ENCODE data around the gene RBP7.

RBP7 gene

GRCh38 chr1:10031461-10031860 lies 34.4 kb downstream of the RBP7 start:
- DNase-seq (ENCODE audit: low read depth), result no peak

GRCh38 chr1:10032590-10033358 lies 35.7 kb downstream of the RBP7 start, which contains the start of gene UBE4B:
Gene UBE4B, plus strand, starts transcription at chr1:10032958. Its CDS starts 713 bp downstream, at chr1:10033671.
- DNase-seq (ENCODE audit: low read depth), result peak; percentile 98

GRCh38 chr1:10033359-10033845 lies 36.4 kb downstream of the RBP7 start:
- DNase-seq (ENCODE audit: low read depth), result no peak

- no peak for DNase-seq (ENCODE audit: low read depth)
These were observed 45.7 kb downstream of the RBP7 start for GRCh38 chr1:10042746-10043145.

GRCh38 chr1:10045480-10046355 lies 48.7 kb downstream of the RBP7 start:
- DNase-seq (ENCODE audit: low read depth), result no peak

GRCh38 chr1:10046356-10047085 lies 49.5 kb downstream of the RBP7 start:
- DNase-seq (ENCODE audit: low read depth), result no peak

GRCh38 chr1:10048601-10049000 lies 51.6 kb downstream of the RBP7 start:
- no peak for DNase-seq (ENCODE audit: low read depth)

GRCh38 chr1:10050611-10051010 lies 53.6 kb downstream of the RBP7 start:
- DNase-seq (ENCODE audit: low read depth), result no peak

- DNase-seq (ENCODE audit: low read depth), result no peak
These were observed 54.6 kb downstream of the RBP7 start for GRCh38 chr1:10051656-10052055.

GRCh38 chr1:10052347-10052746 lies 55.3 kb downstream of the RBP7 start:
- no peak for DNase-seq (ENCODE audit: low read depth)

GRCh38 chr1:10054465-10054864 lies 57.4 kb downstream of the RBP7 start:
- DNase-seq (ENCODE audit: low read depth), result no peak

GRCh38 chr1:10056599-10056987 lies 59.6 kb downstream of the RBP7 start:
- DNase-seq (ENCODE audit: low read depth), result no peak

GRCh38 chr1:10057343-10057742 lies 60.3 kb downstream of the RBP7 start:
- DNase-seq (ENCODE audit: low read depth), result no peak

GRCh38 chr1:10057796-10058195 lies 60.8 kb downstream of the RBP7 start:
- no peak for DNase-seq (ENCODE audit: low read depth)

- no peak for DNase-seq (ENCODE audit: low read depth)
These were observed 62.3 kb downstream of the RBP7 start for GRCh38 chr1:10059342-10059718.

- DNase-seq (ENCODE audit: low read depth), result no peak
These were observed 63.5 kb downstream of the RBP7 start for GRCh38 chr1:10060311-10061100.

GRCh38 chr1:10061276-10061675 lies 64.2 kb downstream of the RBP7 start:
- DNase-seq (ENCODE audit: low read depth), result no peak

GRCh38 chr1:10063878-10064277 lies 66.8 kb downstream of the RBP7 start:
- DNase-seq (ENCODE audit: low read depth), result no peak

GRCh38 chr1:10064416-10065343 lies 67.7 kb downstream of the RBP7 start:
- no peak for DNase-seq (ENCODE audit: low read depth)

- no peak for DNase-seq (ENCODE audit: low read depth)
These were observed 68.3 kb downstream of the RBP7 start for GRCh38 chr1:10065344-10065685.
